Activated T-cell treated with anti-CD3 and anti-CD28 coated beads, Interleukin-2, amount 50 U/mL, for 48 hours (primary cell): ENCODE results near the gene SPEF1.
"Not testable (repeated sequence)": the region's sequence is repeated elsewhere in the genome, so short reads cannot be mapped to it uniquely, and the experiment has no call there.

Experiments used
- DNase-seq, 2 experiments: peaks; one replicate each; pipeline ENCODE4 v3.0.0-alpha.2; 2020

Gene SPEF1, protein sequence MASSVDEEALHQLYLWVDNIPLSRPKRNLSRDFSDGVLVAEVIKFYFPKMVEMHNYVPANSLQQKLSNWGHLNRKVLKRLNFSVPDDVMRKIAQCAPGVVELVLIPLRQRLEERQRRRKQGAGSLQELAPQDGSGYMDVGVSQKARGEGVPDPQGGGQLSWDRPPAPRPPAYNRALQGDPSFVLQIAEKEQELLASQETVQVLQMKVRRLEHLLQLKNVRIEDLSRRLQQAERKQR

DNA sequence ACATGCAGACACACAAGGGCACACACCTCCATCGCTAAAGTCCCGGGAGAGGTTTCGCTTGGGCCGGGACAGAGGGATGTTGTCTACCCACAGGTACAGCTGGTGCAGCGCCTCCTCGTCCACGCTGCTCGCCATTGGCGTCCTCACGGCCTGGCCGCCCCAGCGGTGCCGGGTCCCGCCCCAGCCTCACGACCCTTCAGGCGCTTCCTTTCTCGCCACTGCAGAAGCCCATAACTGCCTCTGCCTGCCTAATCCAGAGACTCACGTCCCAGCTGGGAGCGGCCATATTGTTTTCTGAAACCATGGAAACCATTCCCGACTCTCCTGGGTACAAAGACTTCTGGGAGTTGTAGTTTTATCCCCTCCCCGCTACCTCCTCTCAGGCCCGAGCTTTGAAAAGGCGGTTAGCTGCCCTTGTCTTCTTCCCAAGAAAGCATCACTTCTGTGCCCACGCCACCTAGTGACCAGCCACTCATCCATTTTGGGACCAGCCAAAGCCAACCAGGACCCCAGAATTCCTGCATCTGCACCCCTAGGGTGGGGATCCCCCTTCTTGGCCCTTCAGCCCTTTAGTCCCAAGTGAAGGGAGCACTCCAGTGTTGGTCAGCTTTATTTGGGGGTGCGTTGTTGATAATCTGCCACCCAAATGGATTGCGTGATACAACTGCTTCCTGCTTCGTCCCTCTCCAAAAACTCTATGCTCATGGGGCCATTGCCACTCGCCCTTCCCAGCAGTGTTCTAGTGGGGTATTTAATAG, at the start of gene SPEF1:
TSS of gene SPEF1 (minus strand) at position 296 of the 758 bp plus-strand sequence. CDS start at position 135, 161 bp downstream.
- DNase-seq, result peak; percentile 60 to 62

DNA sequence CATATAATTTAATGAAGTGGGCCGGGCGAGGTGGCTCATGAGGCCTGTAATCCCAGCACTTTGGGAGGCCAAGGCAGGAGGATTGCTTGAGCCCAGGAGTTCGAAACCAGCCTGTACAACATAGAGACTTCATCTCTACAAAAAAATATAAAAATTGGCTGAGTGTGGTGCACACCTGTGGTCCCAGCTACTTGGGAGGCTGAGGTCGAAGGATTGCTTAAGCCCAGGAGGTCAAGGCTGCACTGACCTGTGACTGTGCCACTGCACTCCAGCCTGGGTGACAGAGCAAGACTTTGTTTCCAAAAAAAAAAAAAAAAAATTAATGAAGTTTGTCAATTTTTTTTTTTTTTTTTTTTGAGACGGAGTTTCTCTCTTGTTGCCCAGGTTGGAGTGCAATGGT, 48.6 kb upstream of the SPEF1 start:
- not testable (repeated sequence) for DNase-seq

DNA sequence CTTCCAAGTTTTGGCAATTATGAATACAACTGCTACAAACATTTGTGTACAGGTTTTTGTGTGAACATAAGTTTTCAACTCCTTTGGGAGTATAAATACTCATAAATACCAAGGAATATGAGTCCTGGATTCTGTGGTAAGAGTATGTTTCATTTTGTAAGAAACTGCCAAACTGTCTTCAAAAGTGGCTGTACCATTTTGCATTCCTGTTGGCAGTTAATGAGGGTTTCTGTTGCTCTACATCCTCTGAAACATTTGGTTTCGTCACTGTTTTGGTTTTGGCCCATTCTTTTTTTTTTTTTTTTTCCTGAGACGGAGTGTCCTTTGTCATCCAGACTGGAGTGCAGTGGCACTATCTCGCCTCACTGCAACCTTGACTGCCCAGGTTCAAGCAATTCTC, 47.5 kb upstream of the SPEF1 start:
- no peak for DNase-seq

DNA sequence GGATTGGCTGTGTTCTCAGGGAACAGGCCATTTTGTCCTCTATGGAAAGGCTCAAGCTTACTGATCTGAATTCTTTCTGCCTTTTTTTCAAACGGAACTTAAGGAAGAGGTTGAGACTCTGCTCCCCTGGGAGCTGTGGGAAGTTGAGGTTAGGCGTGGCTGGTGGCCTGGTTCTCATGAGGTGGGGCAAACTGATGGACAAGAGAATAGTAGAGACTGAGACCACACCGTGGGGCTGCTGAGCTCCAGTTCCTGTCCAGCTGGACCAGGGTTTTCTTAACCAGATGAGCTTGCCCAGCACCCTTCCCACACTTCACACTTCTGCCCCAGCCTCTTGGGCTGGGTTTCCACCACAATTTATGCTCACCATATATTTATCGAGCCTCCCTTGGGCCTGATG, 45.2 kb upstream of the SPEF1 start:
- no peak for DNase-seq

DNA sequence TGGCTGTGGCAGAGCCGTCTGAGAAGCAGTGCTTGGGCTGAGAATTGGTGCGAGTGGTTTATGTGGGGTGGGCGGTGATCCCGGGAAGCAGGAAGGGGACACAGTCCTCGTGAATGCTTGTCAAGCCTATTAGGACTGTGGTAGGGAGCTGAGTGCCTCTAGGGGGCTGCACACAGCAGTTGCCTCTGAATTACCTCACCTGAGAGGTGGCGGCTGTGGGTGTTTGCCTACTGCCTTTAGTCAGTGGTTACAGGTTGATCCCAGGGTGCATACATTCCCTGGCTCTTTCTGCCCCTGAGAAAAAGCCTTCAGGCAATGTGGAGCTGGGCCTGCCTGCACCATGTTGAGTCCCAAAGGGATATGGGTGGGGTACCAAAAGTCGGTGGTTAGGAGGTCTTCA, 44.3 kb upstream of the SPEF1 start:
- DNase-seq, result no peak

DNA sequence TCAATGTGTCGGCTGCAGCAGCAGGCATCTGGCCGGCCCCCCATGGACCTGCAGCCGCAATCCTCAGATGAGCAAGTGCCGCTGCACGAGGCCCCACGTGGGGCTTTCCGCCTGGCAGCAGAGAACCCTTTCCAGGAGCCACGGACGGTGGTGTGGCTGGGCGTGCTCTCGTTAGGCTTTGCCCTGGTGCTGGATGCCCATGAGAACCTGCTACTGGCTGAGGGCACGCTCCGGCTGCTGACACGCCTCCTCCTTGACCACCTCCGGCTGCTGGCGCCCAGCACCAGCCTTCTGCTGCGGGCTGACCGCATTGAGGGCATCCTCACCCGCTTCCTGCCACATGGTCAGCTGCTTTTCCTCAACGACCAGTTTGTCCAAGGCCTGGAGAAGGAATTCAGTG, 42.6 kb upstream of the SPEF1 start:
- DNase-seq, result no peak

DNA sequence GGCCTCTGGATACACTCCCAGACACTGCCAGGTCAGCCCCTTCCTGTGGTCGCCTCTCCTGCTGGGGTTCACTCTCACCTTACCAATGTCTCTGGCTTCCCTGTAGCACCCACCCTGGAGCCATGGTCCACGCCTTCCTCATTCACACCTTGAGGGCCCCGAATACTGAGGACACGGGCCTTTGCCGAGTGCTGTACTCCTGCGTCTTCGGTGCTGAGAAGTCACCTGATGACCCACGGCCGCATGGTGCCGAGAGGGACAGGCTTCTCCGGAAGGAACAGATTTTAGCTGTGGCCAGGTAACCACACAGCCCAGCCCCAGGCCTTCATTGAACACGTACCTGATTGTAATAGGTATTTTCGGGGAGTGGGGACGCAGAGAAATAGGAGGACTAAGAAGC, 40.7 kb upstream of the SPEF1 start:
- no peak for DNase-seq

DNA sequence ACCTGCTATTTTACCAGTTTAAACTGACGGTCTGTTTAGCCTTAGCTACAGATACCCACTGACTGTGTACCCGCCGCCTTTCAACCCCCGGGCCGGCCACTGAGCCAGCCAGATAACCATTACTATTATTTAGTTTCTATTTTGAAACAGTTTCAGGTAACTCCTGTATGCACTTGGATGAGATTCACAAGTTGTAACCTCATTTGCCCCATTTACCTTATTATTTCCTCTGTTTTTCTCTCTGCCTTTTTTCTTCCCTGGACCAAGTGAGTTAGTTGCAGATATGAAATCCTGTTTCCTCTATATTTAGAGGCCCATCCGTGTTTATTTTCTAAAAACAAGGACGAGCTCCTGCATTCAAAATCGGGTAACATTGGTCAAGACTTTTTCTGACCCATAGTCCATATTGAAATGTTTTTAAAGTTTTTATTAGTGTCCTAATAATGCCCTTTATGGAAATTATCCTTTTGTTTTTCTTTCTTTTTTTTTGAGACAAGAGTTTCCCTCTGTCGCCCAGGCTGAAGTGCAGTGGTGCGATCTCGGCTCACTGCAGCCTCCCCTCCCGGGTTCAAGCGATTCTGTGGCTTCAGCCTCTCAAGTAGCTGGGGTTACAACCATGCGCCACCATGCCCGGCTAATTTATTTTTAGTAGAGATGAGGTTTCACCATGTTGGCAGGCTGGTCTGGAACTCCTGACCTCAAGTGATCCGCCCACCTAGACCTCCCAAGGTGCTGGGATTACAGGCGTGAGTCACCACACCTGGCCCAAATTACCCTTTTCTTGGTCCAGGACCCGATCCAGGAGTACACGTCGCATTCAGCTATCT, 39.9 kb upstream of the SPEF1 start:
- DNase-seq, result no peak

DNA sequence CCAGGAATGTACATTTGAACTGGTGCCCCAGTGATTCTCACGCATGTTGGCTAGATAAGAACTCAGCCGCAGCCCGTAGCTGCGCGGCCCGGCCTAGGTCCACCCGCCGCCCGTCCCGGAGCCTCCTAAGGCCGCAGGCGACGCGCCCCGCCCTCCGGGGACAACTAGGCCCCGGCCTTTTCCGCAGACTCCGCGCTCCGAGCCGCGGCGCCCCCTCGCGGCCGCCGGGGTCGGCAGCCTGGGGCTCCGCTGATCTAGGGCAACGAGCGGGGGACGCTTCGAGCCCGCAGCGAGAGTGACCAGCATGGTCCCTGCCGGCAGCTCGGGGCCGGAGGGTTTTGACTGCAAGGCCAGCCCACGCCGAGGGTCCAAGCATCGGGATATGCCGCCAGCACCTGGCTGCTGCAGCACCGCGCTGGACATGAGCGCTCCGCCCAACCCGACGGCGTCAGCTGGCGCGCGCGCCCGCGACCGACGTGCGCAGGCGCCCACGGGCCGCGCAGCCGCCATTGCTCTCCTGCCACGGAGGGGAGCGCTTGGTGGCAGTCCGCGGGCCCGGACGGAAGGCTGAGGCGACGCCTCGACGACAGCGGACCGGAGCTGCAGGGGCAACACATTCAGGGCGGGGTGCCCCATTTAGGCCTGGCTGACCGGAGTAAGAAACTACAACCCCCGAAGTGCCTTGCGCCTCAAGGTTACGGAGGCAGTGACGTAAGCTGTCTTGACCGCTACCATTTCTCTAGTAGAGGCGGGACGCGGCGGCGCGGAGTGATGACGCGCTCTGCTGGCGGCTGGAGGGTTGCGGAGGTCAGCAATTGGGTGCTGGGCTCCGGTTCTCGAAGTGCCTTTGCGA, 39.0 kb upstream of the SPEF1 start, which contains the start of gene AP5S1:
TSS of gene AP5S1 (plus strand) at position 500 of the 853 bp plus-strand sequence. CDS start 1,571 bp downstream, outside the sequence.
- DNase-seq, result peak; percentile 95 to 96

DNA sequence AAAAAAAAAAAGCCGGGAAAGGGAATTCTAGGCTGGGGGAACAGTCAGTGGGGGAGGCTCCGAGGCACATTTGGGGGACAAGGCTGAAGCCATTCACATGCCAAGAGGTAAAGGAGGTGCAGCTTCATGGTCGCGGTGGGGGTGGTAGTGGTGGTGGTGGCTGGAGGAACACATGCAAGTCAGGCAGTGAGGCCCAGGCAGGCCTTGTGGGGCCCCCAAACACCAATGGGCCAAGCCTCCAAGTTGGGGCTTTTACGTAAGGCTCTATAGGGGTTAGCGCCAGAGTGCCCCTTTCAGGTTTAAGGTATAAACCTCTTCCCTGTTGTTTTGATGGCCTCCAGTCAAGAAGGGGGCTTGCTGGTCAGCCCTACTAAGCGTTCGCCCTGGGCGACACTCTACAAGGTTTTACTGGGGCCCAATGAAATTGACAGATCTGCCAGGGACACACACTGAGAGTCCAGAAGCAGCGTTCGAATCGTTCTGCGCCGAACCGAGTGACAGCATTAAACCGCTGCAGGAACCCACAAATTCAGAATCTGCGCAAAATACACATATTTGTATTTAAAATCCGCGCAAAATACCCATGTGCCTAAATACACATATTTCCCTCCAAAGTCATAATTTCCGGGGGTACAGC, 38.3 kb upstream of the SPEF1 start:
- peak in 1 of 2 experiments; percentile 42 for DNase-seq

DNA sequence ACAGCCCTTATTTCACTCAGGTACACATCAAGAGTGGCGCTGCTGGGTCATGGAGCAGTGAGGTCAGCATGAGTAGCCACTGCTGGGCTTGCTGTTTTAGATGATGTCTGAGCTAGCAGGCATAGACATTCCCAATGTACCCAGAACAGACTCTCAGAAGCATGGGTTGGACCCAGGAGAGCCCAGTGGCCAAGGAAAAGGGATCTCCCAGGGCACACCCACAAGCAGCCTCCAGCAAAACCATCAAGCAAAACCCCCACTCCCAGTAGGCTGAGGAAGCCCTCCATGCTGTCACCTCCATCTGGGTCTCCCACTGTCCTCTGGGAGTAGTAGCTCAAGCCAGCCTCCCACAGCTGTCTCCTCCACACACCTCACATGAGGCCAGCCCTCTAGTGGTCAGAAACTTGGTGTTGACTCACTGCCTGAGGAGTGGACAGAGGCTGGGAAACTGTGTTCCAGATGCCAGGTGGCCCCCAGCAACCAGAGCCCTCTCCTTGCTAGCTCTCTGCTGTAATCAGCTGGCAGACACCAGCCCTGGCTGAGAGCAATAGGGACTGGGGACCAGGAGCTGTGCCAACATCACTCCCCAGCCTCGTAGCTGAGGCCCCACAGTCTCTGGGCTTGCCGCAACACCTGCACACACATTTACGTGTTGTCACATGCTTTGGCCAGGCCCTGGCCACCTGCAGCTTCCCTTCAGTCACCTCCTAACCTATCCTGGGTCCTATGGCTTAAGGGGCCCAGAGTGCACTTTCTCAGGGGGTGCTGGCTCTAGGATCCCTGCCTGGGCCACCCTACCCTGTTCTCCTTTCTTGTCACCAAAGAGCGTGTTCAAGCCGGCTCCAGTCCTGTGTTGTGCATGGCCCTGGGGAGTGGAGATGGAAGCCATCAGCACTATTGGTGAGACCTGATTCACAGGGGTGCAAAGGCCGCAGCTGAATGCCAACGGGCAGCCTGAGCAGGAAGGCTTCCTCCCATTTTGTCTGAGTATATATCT, 37.2 kb upstream of the SPEF1 start:
- no peak for DNase-seq

DNA sequence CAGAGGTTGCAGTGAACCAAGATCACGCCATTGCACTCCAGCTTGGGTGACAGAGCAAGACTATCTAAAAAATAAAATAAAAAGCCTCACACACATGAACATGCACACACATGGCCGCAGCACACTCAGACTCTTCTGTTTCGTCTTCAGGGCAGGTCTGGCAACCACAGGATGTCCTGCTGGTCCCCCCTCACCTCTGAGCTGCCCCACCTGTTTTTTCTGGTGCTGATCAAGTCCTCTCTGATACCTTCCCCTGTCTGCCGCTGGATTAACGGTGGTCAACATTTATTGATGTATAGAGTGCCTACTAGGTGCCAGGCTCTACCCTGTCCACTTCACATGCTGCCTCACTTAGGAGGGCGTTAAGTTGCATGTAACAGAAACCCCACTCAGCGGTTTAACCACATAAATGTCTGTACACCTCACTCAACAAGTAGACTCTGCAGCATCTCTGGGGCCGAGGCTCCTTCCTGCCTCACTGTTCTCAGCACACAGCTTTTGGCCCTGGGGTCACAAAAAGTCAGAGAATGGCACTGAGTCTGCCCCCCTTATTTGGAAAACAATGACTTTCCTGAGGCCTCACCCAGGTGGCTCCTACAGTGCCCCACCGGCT, 34.6 kb upstream of the SPEF1 start:
- DNase-seq, result peak; percentile 43 to 57

DNA sequence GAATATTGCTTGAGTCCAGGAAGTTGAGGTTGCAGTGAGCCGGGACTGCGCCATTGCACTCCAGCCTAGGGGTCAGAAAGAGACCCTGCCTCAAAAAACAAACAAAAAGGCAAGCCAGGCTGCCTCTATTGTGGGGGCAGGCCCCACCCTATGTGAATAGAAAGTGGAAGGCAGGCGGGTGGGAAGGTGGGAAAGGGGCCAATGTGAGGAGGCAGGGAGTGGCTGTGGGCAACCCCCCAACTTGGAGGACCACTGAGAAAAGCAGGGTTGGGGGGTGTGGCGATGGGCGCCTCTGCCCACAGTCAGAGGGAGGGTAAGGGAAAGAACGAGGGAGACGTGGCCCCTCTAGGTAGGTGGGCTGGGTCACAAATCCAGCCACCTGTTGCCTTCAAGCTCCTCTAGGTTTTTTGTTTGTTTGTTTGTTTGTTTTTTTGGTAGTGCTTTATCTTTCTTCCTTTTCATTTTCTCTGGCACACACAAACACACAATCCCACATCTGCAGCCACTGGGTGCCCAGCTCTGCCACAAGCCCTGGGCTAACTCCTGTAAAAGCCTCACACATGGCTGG, 33.8 kb upstream of the SPEF1 start:
- peak in 1 of 2 experiments; percentile 17 for DNase-seq

DNA sequence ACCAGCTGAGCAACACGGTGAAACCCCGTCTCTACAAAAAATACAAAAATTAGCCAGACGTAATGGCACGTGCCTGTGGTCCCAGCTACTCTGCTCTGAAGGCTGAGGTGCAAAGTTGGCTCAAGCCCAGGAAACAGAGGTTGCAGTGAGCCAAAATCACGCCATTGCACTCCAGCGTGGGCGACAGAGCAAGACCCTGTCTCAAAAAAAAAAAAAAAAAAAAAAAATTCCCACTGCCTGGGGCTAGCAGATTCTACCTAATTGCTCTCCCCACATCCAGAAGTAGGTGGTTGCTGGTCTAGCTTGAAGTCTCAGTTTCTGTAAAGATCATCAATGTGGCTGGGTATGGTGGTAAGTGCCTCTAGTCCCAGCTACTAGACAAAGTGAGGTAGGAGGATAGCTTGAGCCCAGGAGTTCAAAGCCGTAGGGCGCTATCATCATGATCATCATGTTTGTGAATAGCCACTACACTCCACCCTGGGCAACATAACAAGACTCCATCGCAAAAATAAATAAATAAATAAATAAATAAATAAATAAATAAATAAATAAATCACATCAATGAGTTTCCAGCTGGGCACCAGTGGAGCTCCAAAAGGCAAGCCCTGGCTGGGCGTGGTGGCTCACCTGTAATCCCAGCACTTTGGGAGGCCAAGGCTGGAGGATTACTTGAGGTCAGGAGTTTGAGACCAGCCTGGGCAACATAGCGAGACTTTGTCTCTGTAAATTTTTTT, 32.8 kb upstream of the SPEF1 start:
- peak in 1 of 2 experiments; percentile 50 for DNase-seq

DNA sequence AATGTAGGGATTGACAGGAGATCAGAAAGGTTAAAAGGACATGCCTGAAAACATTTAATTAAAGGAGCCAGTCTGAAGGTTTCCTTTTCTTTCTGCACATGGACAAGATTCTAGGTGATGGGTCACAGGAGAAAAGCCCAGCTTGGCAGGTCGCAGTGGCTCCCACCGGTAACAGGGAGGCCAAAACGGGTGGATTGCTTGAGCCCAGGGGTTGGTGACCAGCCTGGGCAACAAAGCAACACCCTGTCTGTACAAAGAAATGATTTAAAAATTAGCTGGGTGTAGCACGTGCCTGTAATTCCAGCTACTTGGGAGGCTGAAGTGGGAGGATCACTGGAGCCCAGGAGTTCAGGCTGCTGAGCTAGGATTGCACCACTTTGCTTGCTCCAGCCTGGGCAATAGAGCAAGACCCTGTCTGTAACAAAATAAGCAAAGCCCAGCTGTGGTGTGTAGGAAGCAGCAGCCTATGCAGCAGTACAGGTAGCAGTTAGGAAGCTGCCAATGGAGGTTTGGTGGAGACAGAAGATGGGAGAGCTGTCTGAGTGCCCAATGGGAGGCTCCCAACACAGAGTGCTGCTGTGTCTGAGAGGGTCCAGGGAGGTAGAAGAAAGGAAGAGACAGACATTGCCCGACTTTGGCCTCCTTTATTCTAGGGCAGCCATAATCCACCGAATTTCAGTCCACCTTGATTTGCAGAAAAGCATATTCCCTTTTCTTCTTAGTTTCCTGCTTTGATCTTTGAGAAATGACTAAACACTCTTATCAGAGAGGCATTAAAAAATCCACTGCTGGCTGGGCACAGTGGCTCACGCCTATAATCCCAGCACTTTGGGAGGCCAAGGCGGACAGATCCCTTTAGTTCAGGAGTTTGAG, 32.0 kb upstream of the SPEF1 start:
- peak in 1 of 2 experiments; percentile 33 for DNase-seq

DNA sequence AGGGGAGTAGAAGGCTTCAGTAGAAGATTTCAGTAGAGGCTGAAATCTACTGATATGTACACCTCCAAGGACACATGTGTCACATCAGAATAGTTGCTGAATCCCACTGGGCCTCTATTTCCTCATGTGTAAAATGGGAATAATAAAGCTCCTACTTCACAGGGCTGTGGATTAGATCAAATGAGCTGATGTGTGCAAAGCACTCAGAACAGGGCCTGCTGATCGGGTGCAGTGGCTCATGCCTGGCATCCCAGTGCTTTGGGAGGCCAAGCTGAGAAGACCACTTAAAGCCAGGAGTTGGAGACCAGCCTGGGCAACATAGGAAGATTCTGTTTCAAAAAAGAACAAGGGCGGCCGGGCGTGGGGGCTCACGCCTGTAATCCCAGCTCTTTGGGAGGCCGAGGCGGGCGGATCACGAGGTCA, 31.0 kb upstream of the SPEF1 start:
- peak in 1 of 2 experiments; percentile 29 for DNase-seq

DNA sequence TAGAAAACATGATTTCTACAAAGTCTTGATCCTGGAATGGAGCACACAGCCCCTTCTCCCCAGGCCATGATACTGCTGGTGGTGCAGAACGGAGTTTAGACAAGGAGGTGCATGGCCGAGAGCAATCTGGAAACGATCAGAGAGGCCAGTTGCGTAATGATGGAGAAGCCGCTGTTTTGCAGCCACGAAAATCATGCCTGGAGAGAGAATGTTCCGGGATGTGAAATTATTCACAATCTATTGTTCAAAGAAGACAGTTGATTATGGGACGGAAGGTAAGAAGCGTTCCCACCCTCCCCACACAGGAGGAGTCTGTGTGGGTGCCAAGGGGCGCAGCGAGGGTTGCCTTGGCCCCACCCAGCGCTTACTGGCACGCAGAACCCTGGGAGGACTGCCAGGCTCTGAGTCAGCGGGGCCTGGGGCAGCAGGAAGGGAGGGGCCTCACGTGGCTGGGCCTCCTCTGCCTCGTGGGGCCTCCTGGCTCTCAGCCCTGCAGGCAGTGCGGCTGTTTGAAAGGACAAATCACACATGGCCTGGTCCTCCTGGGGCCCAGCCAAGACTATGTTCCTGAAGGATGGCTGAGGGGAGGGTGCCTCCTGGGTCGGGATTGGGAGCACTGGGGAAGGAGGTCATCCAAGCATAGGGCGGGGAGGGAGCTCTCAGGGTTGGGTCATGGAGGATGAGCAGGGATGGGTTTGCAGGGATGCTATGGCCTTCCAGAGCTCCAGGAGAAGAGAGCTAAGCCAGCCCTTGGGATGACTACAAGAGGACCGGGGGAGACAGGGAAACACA, 30.4 kb upstream of the SPEF1 start:
- peak; percentile 91 to 93 for DNase-seq
